IPS-20b (cell line): ENCODE measurements around the gene ASIC2.

Experiments used
- H3K27ac ChIP-seq: one replicate; pipeline ENCODE4 v1.5.1; 2013; ENCODE audit warnings: low read length
- H3K27me3 ChIP-seq: 2 replicates; pipeline ENCODE4 v1.6.1; 2013; ENCODE audit warnings: mild to moderate bottlenecking, low read length, inconsistent platforms; ENCODE audit not compliant: insufficient read depth
- H3K36me3 ChIP-seq: 2 replicates; pipeline ENCODE4 v1.6.1; 2013; ENCODE audit warnings: low read depth, mild to moderate bottlenecking, inconsistent platforms, low read length, moderate library complexity; ENCODE audit not compliant: insufficient read depth
- H3K4me1 ChIP-seq: 2 replicates; pipeline ENCODE4 v1.6.1; 2013; ENCODE audit warnings: mild to moderate bottlenecking, control low read depth, inconsistent platforms, low read length, moderate library complexity; ENCODE audit not compliant: insufficient read depth
- H3K4me3 ChIP-seq: 2 replicates; pipeline ENCODE4 v1.5.1; 2013; ENCODE audit warnings: mild to moderate bottlenecking, low read length, inconsistent platforms
- H3K9ac ChIP-seq: 2 replicates; pipeline ENCODE4 v1.6.1; 2013; ENCODE audit warnings: low read depth, mild to moderate bottlenecking, inconsistent platforms, low read length, moderate library complexity
- H3K9me3 ChIP-seq: 2 replicates; pipeline ENCODE4 v1.6.1; 2013; ENCODE audit warnings: mild to moderate bottlenecking, low read depth, low read length, inconsistent platforms; ENCODE audit not compliant: insufficient read depth

The ASIC2 gene

DNA sequence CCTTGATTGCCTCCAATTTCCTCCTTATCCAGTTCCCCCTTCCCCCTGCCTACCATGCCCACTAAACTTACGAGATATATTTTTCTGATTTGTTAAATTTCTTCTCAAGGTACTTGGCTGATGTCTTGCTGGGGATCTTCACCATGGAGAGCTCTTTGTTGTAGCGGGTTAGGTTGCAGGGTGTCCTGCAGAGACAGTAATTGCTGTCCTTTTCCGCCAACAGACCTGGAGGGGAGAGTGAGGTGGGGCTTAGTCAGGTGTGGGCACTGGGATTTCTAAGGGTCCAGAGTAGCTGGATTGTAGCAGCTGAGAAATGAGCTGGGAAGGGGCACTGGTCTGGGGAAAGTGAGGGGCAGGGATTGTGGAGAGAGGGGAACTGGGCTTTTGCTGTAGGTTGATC lies 269.3 kb downstream of the ASIC2 start:
- no peaks in the 10 kb centered on the region for H3K9me3 ChIP-seq
- no peaks in the 10 kb centered on the region for H3K36me3 ChIP-seq
- H3K27me3 ChIP-seq, result no peaks in the 10 kb centered on the region
- H3K4me3 ChIP-seq, result no peak overlapping the region
- H3K4me1 ChIP-seq, result peaks cover 21% of the 10 kb centered on the region; the same call in 1 of the 2 replicates
- no peak overlapping the region for H3K27ac ChIP-seq
- H3K9ac ChIP-seq, result no peak overlapping the region

GRCh38 chr17:33021731-33022408 lies 271.2 kb downstream of the ASIC2 start:
- Histone ChIP-seq H3K9me3 (no peaks in the 10 kb centered on the region), H3K27ac (no peak overlapping the region), H3K36me3 (no peaks in the 10 kb centered on the region), H3K27me3 (no peaks in the 10 kb centered on the region), H3K4me1 (peaks cover 21% of the 10 kb centered on the region; the same call in 1 of the 2 replicates), H3K9ac (no peak overlapping the region), H3K4me3 (no peak overlapping the region)

DNA sequence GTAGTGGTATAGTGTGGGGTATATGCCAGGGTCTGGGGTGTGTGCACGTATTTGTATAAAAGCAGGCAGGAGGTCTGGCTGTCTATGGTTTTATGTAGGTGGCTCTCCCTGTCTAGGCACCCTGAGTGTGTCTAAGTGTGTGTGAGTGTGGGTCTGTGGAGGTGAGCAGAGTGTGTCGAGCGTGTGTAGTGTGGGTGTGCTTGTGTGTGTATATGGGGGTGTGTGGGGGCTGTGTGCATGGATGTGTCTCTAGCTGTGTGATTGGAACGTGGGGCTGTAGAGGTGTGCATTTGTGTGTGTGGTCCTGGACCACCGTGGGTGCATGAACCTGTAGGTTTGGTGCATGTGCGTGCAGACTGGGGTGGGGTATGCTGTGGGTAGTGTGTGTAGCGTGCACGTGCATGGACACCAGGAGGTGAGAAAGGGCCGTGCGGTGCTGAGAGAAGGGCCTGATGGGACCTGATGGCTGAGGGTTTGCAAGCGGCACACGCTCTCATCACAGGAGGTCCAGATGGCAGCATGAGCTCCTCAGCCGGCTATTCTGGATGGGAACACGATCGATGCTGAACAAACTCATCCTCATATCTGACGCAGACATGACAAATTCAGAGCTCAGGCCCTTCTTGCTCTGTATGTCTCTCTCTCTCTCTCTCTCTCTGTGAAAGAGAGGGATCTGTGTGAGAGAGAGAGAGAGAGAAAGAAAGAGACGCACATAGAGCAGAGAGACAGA lies 273.8 kb downstream of the ASIC2 start:
- H3K27ac ChIP-seq, result no peak overlapping the region
- H3K4me3 ChIP-seq, result no peak overlapping the region
- peaks cover 11% of the 10 kb centered on the region; the same call in 1 of the 2 replicates for H3K4me1 ChIP-seq
- no peak overlapping the region for H3K9ac ChIP-seq
- no peaks in the 10 kb centered on the region for H3K9me3 ChIP-seq
- H3K27me3 ChIP-seq, result no peaks in the 10 kb centered on the region
- no peaks in the 10 kb centered on the region for H3K36me3 ChIP-seq

GRCh38 chr17:33017366-33017765 lies 275.7 kb downstream of the ASIC2 start:
- Histone ChIP-seq H3K9ac (no peak overlapping the region), H3K27me3 (no peaks in the 10 kb centered on the region), H3K27ac (no peak overlapping the region), H3K36me3 (no peaks in the 10 kb centered on the region), H3K4me1 (peaks cover 7% of the 10 kb centered on the region; the same call in 1 of the 2 replicates), H3K4me3 (no peak overlapping the region), H3K9me3 (no peaks in the 10 kb centered on the region)

DNA sequence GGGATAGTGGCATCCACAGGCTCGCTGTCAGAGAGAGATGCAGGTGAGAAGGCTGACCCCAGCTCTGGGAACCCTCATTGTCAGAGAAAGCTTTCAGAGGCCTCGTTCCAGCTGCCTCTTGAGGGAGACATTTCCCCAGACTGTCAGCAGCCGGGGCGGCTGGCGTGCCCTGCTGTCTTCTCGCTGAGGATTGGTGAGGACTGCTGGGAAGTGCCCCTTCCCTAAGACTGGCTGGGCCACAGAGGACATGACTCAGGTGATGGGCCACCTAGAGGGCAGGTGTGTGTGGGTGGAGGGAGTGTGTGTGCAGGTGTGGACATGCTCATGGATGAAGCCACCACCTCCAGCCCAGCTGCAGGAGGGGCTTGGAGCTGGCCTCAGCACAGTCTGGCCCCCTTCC lies 276.2 kb downstream of the ASIC2 start:
- Histone ChIP-seq H3K27me3 (no peaks in the 10 kb centered on the region), H3K9me3 (no peaks in the 10 kb centered on the region)

GRCh38 chr17:33015716-33016346 lies 277.3 kb downstream of the ASIC2 start:
- Histone ChIP-seq H3K9ac (no peak overlapping the region), H3K4me1 (no peaks in the 10 kb centered on the region), H3K27me3 (no peaks in the 10 kb centered on the region), H3K4me3 (no peak overlapping the region), H3K27ac (no peak overlapping the region), H3K9me3 (no peaks in the 10 kb centered on the region), H3K36me3 (no peaks in the 10 kb centered on the region)

More for the DNA sequence above, 276.2 kb downstream of the ASIC2 start:
- Histone ChIP-seq H3K4me1 (peaks cover 2% of the 10 kb centered on the region; the same call in 1 of the 2 replicates), H3K27ac (no peak overlapping the region), H3K4me3 (no peak overlapping the region), H3K36me3 (no peaks in the 10 kb centered on the region), H3K9ac (no peak overlapping the region)

GRCh38 chr17:33014751-33015150 lies 278.3 kb downstream of the ASIC2 start:
- Histone ChIP-seq H3K36me3 (no peaks in the 10 kb centered on the region), H3K9ac (no peak overlapping the region), H3K27ac (no peak overlapping the region), H3K4me1 (no peaks in the 10 kb centered on the region), H3K27me3 (no peaks in the 10 kb centered on the region), H3K4me3 (no peak overlapping the region), H3K9me3 (no peaks in the 10 kb centered on the region)

DNA sequence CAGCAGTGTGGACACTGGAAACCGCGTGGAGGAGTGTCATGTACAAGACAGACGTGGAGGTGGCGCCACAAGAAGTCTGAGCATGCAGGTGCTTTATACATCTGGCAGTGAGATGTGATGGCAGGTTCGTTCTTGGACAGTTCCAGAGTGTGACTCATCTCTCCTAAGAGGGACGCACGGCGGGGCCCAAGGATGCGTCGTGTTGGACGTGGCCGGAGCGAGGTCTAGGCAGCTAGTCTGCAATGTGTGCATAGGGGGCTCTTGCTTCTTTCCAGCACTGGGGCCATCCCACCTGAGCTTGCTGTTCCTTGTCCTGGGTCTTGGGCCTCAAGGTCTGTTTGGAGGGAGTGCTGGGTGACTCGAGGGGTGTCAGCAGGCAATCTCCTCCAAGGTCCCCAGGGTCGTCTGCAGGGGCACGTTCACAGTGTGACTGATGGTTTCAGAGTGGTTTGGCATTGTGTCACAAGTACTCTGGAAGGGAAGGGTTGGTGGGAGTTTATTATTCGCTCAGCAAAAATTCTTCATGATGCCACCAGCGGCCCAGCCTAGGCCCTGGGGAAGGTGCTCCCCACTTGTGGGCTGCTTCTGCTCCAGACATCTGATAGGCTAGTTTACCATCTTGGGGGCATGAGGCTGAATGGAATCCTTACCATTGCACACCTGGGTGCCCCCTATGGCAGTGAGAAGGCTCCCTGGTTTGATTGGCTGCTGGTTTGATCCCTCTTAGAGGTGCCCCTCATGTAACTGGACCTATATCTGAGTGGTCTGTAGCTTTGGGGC lies 279.3 kb downstream of the ASIC2 start:
- Histone ChIP-seq H3K36me3 (no peaks in the 10 kb centered on the region), H3K4me1 (no peaks in the 10 kb centered on the region), H3K27ac (no peak overlapping the region), H3K4me3 (no peak overlapping the region), H3K27me3 (no peaks in the 10 kb centered on the region), H3K9me3 (no peaks in the 10 kb centered on the region), H3K9ac (no peak overlapping the region)

GRCh38 chr17:33012522-33013033 lies 280.5 kb downstream of the ASIC2 start:
- H3K27me3 ChIP-seq, result no peaks in the 10 kb centered on the region
- no peak overlapping the region for H3K9ac ChIP-seq
- no peak overlapping the region for H3K4me3 ChIP-seq
- no peaks in the 10 kb centered on the region for H3K36me3 ChIP-seq
- H3K27ac ChIP-seq, result no peak overlapping the region
- no peaks in the 10 kb centered on the region for H3K4me1 ChIP-seq
- no peaks in the 10 kb centered on the region for H3K9me3 ChIP-seq

- Histone ChIP-seq H3K9me3 (no peaks in the 10 kb centered on the region), H3K9ac (no peak overlapping the region), H3K4me1 (no peaks in the 10 kb centered on the region; the same call in 1 of the 2 replicates), H3K27ac (no peak overlapping the region), H3K27me3 (no peaks in the 10 kb centered on the region), H3K36me3 (no peaks in the 10 kb centered on the region), H3K4me3 (no peak overlapping the region)
Measured at GRCh38 chr17:33009636-33010035, 283.5 kb downstream of the ASIC2 start.

- Histone ChIP-seq H3K9me3 (no peaks in the 10 kb centered on the region), H3K27me3 (no peaks in the 10 kb centered on the region), H3K4me3 (no peak overlapping the region), H3K36me3 (no peaks in the 10 kb centered on the region), H3K9ac (no peak overlapping the region), H3K27ac (no peak overlapping the region), H3K4me1 (no peaks in the 10 kb centered on the region; the same call in 1 of the 2 replicates)
Measured at GRCh38 chr17:33007186-33007585, 285.9 kb downstream of the ASIC2 start.
